Activated naive CD4-positive, alpha-beta T cell treated with anti-CD3 and anti-CD28 coated beads, Interleukin-2, amount 10 ng/mL, durations not matched to agents 7 days and 5 days (primary cell): ENCODE results near the gene STAMBPL1.
"Not testable (repeated sequence)": the region's sequence is repeated elsewhere in the genome, so short reads cannot be mapped to it uniquely, and the experiment has no call there.

Source experiments
- CTCF ChIA-PET: fragments of 350-600 bp; sonication (Branson Sonifier 250); formaldehyde crosslinking; loops from one replicate; lab custom pipeline; 2021; ENCODE audit warnings: antibody characterized with exemption; lab: Charles Lee
- DNase-seq: peaks from one replicate; pipeline ENCODE4 v3.0.0-alpha.2; 2020
- H3K27ac Mint-ChIP-seq: one replicate; pipeline ENCODE4 v1.8.0; 2021; ENCODE audit warnings: mild to moderate bottlenecking, moderate library complexity, mixed read lengths
- H3K27me3 Mint-ChIP-seq: one replicate; pipeline ENCODE4 v1.8.0; 2021; ENCODE audit warnings: mild to moderate bottlenecking, mixed read lengths
- H3K36me3 Mint-ChIP-seq: one replicate; pipeline ENCODE4 v1.8.0; 2021; ENCODE audit warnings: mixed read lengths
- H3K4me1 Mint-ChIP-seq: one replicate; pipeline ENCODE4 v1.8.0; 2021; ENCODE audit warnings: mixed read lengths
- H3K4me3 Mint-ChIP-seq: one replicate; pipeline ENCODE4 v1.8.0; 2021; ENCODE audit warnings: mild to moderate bottlenecking, moderate library complexity, mixed read lengths
- H3K9me3 Mint-ChIP-seq: one replicate; pipeline ENCODE4 v1.8.0; 2021; ENCODE audit warnings: mixed read lengths

Gene STAMBPL1

GRCh38 chr10:88879534-88880281 is at the start of gene STAMBPL1:
Gene STAMBPL1 (plus strand): TSS chr10:88880245. CDS start chr10:88901709, 21,464 bp downstream.
- Mint-ChIP-seq H3K4me1 (peaks cover 68% of the 10 kb centered on the region), H3K27me3 (peaks cover 6% of the 10 kb centered on the region), H3K36me3 (peaks cover 36% of the 10 kb centered on the region), H3K4me3 (peak within 1 kb of the TSS; percentile 98), H3K9me3 (peaks cover 7% of the 10 kb centered on the region), H3K27ac (peak within 1 kb of the TSS; percentile 98)
- CTCF ChIA-PET = interaction anchor here (0.9 to 6.6 kb wide), 4 partner anchors 41 to 55 kb away, joined by 3 to 36 read pairs (median 4); no protein-coding TSS in a partner anchor
- peak; percentile 86 for DNase-seq

- CTCF ChIA-PET = interaction anchor here (0.8 to 1.4 kb wide), 3 partner anchors 20 to 420 kb away, joined by 3 to 5 read pairs (median 4); no protein-coding TSS in a partner anchor
- H3K4me1 Mint-ChIP-seq = peaks cover 70% of the 10 kb centered on the region
- H3K27ac Mint-ChIP-seq = peak overlapping the region; percentile 71
- peaks cover 24% of the 10 kb centered on the region for H3K36me3 Mint-ChIP-seq
- no peaks in the 10 kb centered on the region for H3K27me3 Mint-ChIP-seq
- no peak overlapping the region for H3K4me3 Mint-ChIP-seq
- no peak for DNase-seq
- H3K9me3 Mint-ChIP-seq = peaks cover 3% of the 10 kb centered on the region
Observed at GRCh38 chr10:88830643-88831268, 49.3 kb upstream of the STAMBPL1 start.

- H3K4me1 Mint-ChIP-seq = peaks cover 61% of the 10 kb centered on the region
- CTCF ChIA-PET = interaction anchor here (0.8 to 1.4 kb wide), 3 partner anchors 21 to 419 kb away, joined by 3 to 5 read pairs (median 4); no protein-coding TSS in a partner anchor
- H3K9me3 Mint-ChIP-seq = no peaks in the 10 kb centered on the region
- peak overlapping the region; percentile 71 for H3K27ac Mint-ChIP-seq
- H3K27me3 Mint-ChIP-seq = no peaks in the 10 kb centered on the region
- peaks cover 15% of the 10 kb centered on the region for H3K36me3 Mint-ChIP-seq
- H3K4me3 Mint-ChIP-seq = no peak overlapping the region
- peak; percentile 60 for DNase-seq
Observed at GRCh38 chr10:88831709-88832108, 48.3 kb upstream of the STAMBPL1 start.

- H3K9me3 Mint-ChIP-seq = no peaks in the 10 kb centered on the region
- H3K27me3 Mint-ChIP-seq = no peaks in the 10 kb centered on the region
- peak overlapping the region; percentile 81 for H3K27ac Mint-ChIP-seq
- peaks cover 55% of the 10 kb centered on the region for H3K4me1 Mint-ChIP-seq
- CTCF ChIA-PET = interaction anchor here (0.6 to 1.4 kb wide), 2 partner anchors 17 to 21 kb away, joined by 3 to 4 read pairs; no protein-coding TSS in a partner anchor
- H3K36me3 Mint-ChIP-seq = peaks cover 12% of the 10 kb centered on the region
- H3K4me3 Mint-ChIP-seq = no peak overlapping the region
- no peak for DNase-seq
Observed at GRCh38 chr10:88832376-88832775, 47.7 kb upstream of the STAMBPL1 start.

- H3K27me3 Mint-ChIP-seq = no peaks in the 10 kb centered on the region
- H3K4me1 Mint-ChIP-seq = peaks cover 49% of the 10 kb centered on the region
- H3K36me3 Mint-ChIP-seq = peaks cover 10% of the 10 kb centered on the region
- no peak overlapping the region for H3K4me3 Mint-ChIP-seq
- CTCF ChIA-PET = interaction anchor here (1.4 to 3.6 kb wide), 2 partner anchors 22 to 53 kb away, joined by 4 to 27 read pairs; no protein-coding TSS in a partner anchor
- no peaks in the 10 kb centered on the region for H3K9me3 Mint-ChIP-seq
- H3K27ac Mint-ChIP-seq = peak overlapping the region; percentile 81
- DNase-seq = no peak
Observed at GRCh38 chr10:88833156-88833555, 46.9 kb upstream of the STAMBPL1 start.

- peak; percentile 30 for DNase-seq
- CTCF ChIA-PET = interaction anchor here (0.6 to 8.8 kb wide), 11 partner anchors 21 to 380 kb away, joined by 3 to 275 read pairs (median 18); partner anchors contain the start of genes RNLS and STAMBPL1
- peak overlapping the region; percentile 81 for H3K27ac Mint-ChIP-seq
Observed at GRCh38 chr10:88833723-88834122, 46.3 kb upstream of the STAMBPL1 start.

GRCh38 chr10:88835096-88835909 is 44.7 kb upstream of the STAMBPL1 start:
- peak; percentile 92 for DNase-seq
- no peaks in the 10 kb centered on the region for H3K27me3 Mint-ChIP-seq
- peaks cover 6% of the 10 kb centered on the region for H3K36me3 Mint-ChIP-seq
- CTCF ChIA-PET = interaction anchor here (0.8 to 8.8 kb wide), 38 partner anchors 9 to 380 kb away, joined by 3 to 275 read pairs (median 6); partner anchors contain the start of genes ANKRD22, RNLS and STAMBPL1
- peaks cover 34% of the 10 kb centered on the region for H3K4me1 Mint-ChIP-seq
- no peaks in the 10 kb centered on the region for H3K9me3 Mint-ChIP-seq
- no peak overlapping the region for H3K4me3 Mint-ChIP-seq
- no peak overlapping the region for H3K27ac Mint-ChIP-seq

More at GRCh38 chr10:88833723-88834122, 46.3 kb upstream of the STAMBPL1 start:
- H3K27me3 Mint-ChIP-seq = no peaks in the 10 kb centered on the region
- H3K36me3 Mint-ChIP-seq = peaks cover 8% of the 10 kb centered on the region
- H3K9me3 Mint-ChIP-seq = no peaks in the 10 kb centered on the region
- H3K4me1 Mint-ChIP-seq = peaks cover 44% of the 10 kb centered on the region
- H3K4me3 Mint-ChIP-seq = no peak overlapping the region

- peaks cover 30% of the 10 kb centered on the region for H3K4me1 Mint-ChIP-seq
- H3K4me3 Mint-ChIP-seq = no peak overlapping the region
- DNase-seq = no peak
- peaks cover 6% of the 10 kb centered on the region for H3K36me3 Mint-ChIP-seq
- no peaks in the 10 kb centered on the region for H3K27me3 Mint-ChIP-seq
- CTCF ChIA-PET = interaction anchor here (0.8 to 8.8 kb wide), 35 partner anchors 9 to 380 kb away, joined by 3 to 275 read pairs (median 6); partner anchors contain the start of genes ANKRD22, CH25H and STAMBPL1
- no peaks in the 10 kb centered on the region for H3K9me3 Mint-ChIP-seq
- H3K27ac Mint-ChIP-seq = no peak overlapping the region
Observed at GRCh38 chr10:88835910-88836221, 44.2 kb upstream of the STAMBPL1 start.

- peaks cover 24% of the 10 kb centered on the region for H3K4me1 Mint-ChIP-seq
- DNase-seq, H3K4me3 Mint-ChIP-seq, H3K9me3 Mint-ChIP-seq, H3K36me3 Mint-ChIP-seq, H3K27ac Mint-ChIP-seq, H3K27me3 Mint-ChIP-seq: not testable (repeated sequence)
- CTCF ChIA-PET = interaction anchor here (0.8 to 8.8 kb wide), 12 partner anchors 8 to 192 kb away, joined by 3 to 275 read pairs (median 4); partner anchors contain the start of gene FAS
Observed at GRCh38 chr10:88837632-88838031, 42.4 kb upstream of the STAMBPL1 start.

GRCh38 chr10:88838766-88839350 is 41.2 kb upstream of the STAMBPL1 start:
- no peak for DNase-seq
- no peak overlapping the region for H3K4me3 Mint-ChIP-seq
- H3K36me3 Mint-ChIP-seq = no peaks in the 10 kb centered on the region
- H3K27ac Mint-ChIP-seq = no peak overlapping the region
- H3K4me1 Mint-ChIP-seq = peaks cover 12% of the 10 kb centered on the region
- CTCF ChIA-PET = interaction anchor here (8.8 kb wide), 1 partner anchor 94 kb away, joined by 275 read pairs; no protein-coding TSS in a partner anchor
- H3K9me3 Mint-ChIP-seq = no peaks in the 10 kb centered on the region
- peaks cover 2% of the 10 kb centered on the region for H3K27me3 Mint-ChIP-seq

- no peak for DNase-seq
- no peak overlapping the region for H3K4me3 Mint-ChIP-seq
- H3K4me1 Mint-ChIP-seq = peaks cover 10% of the 10 kb centered on the region
- H3K36me3 Mint-ChIP-seq = no peaks in the 10 kb centered on the region
- H3K9me3 Mint-ChIP-seq = no peaks in the 10 kb centered on the region
- H3K27me3 Mint-ChIP-seq = peaks cover 5% of the 10 kb centered on the region
- H3K27ac Mint-ChIP-seq = no peak overlapping the region
- CTCF ChIA-PET = interaction anchor here (8.8 kb wide), 1 partner anchor 93 kb away, joined by 275 read pairs; no protein-coding TSS in a partner anchor
Observed at GRCh38 chr10:88840104-88840503, 39.9 kb upstream of the STAMBPL1 start.

- CTCF ChIA-PET = interaction anchor here (8.8 kb wide), 1 partner anchor 92 kb away, joined by 275 read pairs; no protein-coding TSS in a partner anchor
- H3K27ac Mint-ChIP-seq = no peak overlapping the region
- no peak overlapping the region for H3K4me3 Mint-ChIP-seq
- no peaks in the 10 kb centered on the region for H3K9me3 Mint-ChIP-seq
- DNase-seq = no peak
- peaks cover 10% of the 10 kb centered on the region for H3K4me1 Mint-ChIP-seq
- H3K36me3 Mint-ChIP-seq = no peaks in the 10 kb centered on the region
- peaks cover 5% of the 10 kb centered on the region for H3K27me3 Mint-ChIP-seq
Observed at GRCh38 chr10:88840881-88841280, 39.2 kb upstream of the STAMBPL1 start.
